ENCODE results near the gene NEURL4.
"Not testable (repeated sequence)": the region's sequence is repeated elsewhere in the genome, so short reads cannot be mapped to it uniquely, and the experiment has no call there.

NEURL4 gene

DNA sequence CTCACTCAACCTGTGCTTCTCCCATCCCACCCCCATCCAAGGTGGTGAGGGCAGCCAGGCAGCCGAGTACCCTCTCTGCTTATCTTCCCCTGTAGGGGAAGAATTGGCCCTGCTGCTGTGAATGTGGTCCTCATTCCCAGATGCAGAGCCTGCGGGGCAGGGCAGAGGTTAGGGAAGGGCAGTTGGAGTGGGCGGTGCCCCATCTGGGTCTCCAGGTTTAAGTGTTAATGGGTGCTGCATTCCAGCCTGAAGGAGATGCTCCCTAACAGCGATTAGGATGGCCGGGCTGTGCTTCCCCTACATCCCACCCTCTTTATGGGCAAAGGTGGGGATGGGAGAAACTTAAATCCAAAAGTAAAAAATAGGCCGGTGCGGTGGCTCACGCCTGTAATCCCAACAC is 37.9 kb upstream of the NEURL4 start:
- TF ChIP-seq CTCF (IDR thresholded peaks at IDR 0.05): no peak
- H3K27ac ChIP-seq: no peak overlapping the region
- no peaks in the 10 kb centered on the region for H3K9me3 ChIP-seq
- intact Hi-C loops (cut with DNase I; ENCODE audit: low total_unique reads): no loop called here
- no peaks in the 10 kb centered on the region for H3K36me3 ChIP-seq
- no peaks in the 10 kb centered on the region for H3K4me1 ChIP-seq
- DNase-seq: no peak
- peaks cover 0 to 16% of the 10 kb centered on the region in 2 donors for H3K27me3 ChIP-seq
- H3K4me3 ChIP-seq: no peak overlapping the region

DNA sequence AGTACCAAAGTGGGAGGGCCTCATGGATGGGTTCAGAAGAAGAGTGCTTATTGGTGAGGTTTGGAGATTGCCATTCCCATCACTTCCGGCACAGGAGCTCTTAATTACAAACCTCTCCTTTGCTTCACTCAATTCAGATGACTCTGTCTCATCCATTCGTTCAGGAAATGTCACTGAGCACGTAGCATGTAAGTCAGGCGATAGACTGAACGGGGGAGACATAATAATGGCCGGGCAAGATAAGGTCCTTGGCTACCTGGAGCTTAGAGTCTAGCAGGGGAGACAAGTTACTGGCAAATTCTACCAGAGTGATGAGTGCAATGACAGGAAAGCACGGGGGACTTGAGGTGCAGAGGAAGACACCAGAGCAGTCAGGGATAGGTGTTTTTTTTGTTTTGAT is 36.8 kb upstream of the NEURL4 start:
- peaks cover 0 to 16% of the 10 kb centered on the region in 2 donors for H3K27me3 ChIP-seq
- H3K36me3 ChIP-seq; H3K9me3 ChIP-seq; H3K4me1 ChIP-seq; intact Hi-C loops (cut with DNase I; ENCODE audit: low total_unique reads); DNase-seq; H3K27ac ChIP-seq; H3K4me3 ChIP-seq: not testable (repeated sequence)

DNA sequence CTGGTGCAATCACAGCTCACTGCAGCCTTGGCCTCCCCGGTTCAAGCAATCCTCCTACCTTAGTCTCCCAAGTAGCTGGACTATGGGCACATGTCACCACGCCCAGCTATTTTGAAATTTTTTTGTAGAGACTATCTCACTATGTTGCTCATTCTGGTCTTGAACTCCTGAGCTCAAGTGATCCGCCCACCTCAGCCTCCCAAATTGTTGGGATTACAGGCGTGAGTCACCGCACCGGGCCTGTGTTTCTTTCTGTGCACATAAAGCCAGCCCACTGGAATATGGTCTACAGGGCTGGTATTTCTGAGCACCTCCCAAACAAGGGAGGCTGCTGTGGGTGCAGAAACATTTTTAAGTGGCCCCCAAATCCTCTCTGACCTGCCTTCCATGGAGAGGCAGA is 34.2 kb upstream of the NEURL4 start:
- no peak overlapping the region for H3K4me3 ChIP-seq
- intact Hi-C loops (cut with DNase I; ENCODE audit: low total_unique reads): no loop called here
- no peak overlapping the region for H3K27ac ChIP-seq
- no peaks in the 10 kb centered on the region for H3K9me3 ChIP-seq
- peaks cover 0 to 3% of the 10 kb centered on the region in 2 donors for H3K27me3 ChIP-seq
- no peak for TF ChIP-seq CTCF (IDR thresholded peaks at IDR 0.05)
- DNase-seq: no peak
- H3K36me3 ChIP-seq: no peaks in the 10 kb centered on the region
- no peaks in the 10 kb centered on the region for H3K4me1 ChIP-seq

GRCh38 chr17:7361906-7362305 is 32.8 kb upstream of the NEURL4 start:
- Histone ChIP-seq H3K4me3 (no peak overlapping the region), H3K4me1 (peaks cover 0 to under 1% (median 0%) of the 10 kb centered on the region in 4 donors), H3K9me3 (no peaks in the 10 kb centered on the region), H3K27ac (no peak overlapping the region), H3K27me3 (peaks cover 0 to 3% of the 10 kb centered on the region in 2 donors), H3K36me3 (no peaks in the 10 kb centered on the region)
- DNase-seq: no peak
- TF ChIP-seq CTCF (IDR thresholded peaks at IDR 0.05): no peak
- intact Hi-C loops (cut with DNase I; ENCODE audit: low total_unique reads): no loop called here

DNA sequence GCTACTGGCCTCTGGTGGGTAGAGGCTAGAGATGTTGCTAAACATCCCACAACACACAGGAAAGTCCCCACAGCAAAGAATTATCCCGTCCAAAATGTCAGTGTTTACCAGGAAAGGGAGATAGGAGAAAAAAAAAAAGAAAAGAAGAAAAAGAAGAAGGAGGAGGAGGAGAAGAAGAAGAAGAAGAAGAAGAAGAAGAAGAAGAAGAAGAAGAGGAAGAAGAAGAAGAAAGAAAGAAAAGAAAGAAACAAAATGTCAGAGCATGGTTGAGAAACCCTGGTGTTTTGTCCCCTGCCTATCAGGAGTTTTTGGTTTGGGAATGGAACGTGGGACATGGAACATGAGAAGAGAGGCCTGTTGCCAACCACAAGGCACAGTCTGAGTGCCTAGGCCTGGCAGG is 28.2 kb upstream of the NEURL4 start:
- peaks cover 0 to 3% of the 10 kb centered on the region in 2 donors for H3K27me3 ChIP-seq
- intact Hi-C loops (cut with DNase I; ENCODE audit: low total_unique reads): no loop called here
- no peaks in the 10 kb centered on the region for H3K36me3 ChIP-seq
- TF ChIP-seq CTCF (IDR thresholded peaks at IDR 0.05): no peak
- H3K4me1 ChIP-seq: peaks cover 0 to 42% (median 30%) of the 10 kb centered on the region in 4 donors
- H3K4me3 ChIP-seq: no peak overlapping the region
- no peak overlapping the region for H3K27ac ChIP-seq
- no peak for DNase-seq
- H3K9me3 ChIP-seq: no peaks in the 10 kb centered on the region

GRCh38 chr17:7356756-7357155 is 27.6 kb upstream of the NEURL4 start:
- Histone ChIP-seq H3K36me3 (no peaks in the 10 kb centered on the region), H3K27ac (peak overlapping the region in 1 of 2 donors; percentile 29), H3K4me3 (no peak overlapping the region), H3K9me3 (no peaks in the 10 kb centered on the region), H3K27me3 (no peaks in the 10 kb centered on the region), H3K4me1 (peaks cover 0 to 43% (median 31%) of the 10 kb centered on the region in 4 donors)
- DNase-seq: no peak
- TF ChIP-seq CTCF (IDR thresholded peaks at IDR 0.05): no peak
- intact Hi-C loops (cut with DNase I; ENCODE audit: low total_unique reads): no loop called here

Data from tibial artery (tissue), 4 donors.